Neural cell (in vitro differentiated cells): Measurements from ENCODE around the gene ACVR1B. TPM values are rescaled to one million over a fixed set of nuclear protein-coding genes. Genes with fewer than 3 reads are reported as not detected.

Experiments
- H2AFZ ChIP-seq: fragments of 200-600, 300-800 bp; sonication (generic), shearing (Covaris generic); 2 replicates; pipeline ENCODE4 v1.6.0; 2014; ENCODE audit warnings: low read depth, mild to moderate bottlenecking, antibody characterized with exemption, low read length, moderate library complexity
- H3F3A ChIP-seq: fragments of 200-600 bp; shearing (Covaris generic); 2 replicates; pipeline ENCODE4 v1.6.1; 2016; ENCODE audit warnings: mild to moderate bottlenecking, moderate library complexity, mixed read lengths, antibody characterized with exemption, low read length; ENCODE audit not compliant: insufficient read depth, poor library complexity, severe bottlenecking
- H3K27ac ChIP-seq: fragments of 200-600, 300-800 bp; sonication (generic), shearing (Covaris generic); 2 replicates; pipeline ENCODE4 v1.5.1; 2014; ENCODE audit warnings: mild to moderate bottlenecking, low read length, moderate library complexity
- H3K27me3 ChIP-seq: fragments of 300-800, 200-600 bp; sonication (generic), shearing (Covaris generic); 2 replicates; pipeline ENCODE4 v1.6.0; 2014; ENCODE audit warnings: mild to moderate bottlenecking, low read depth, low read length, moderate library complexity; ENCODE audit not compliant: insufficient read depth
- H3K36me3 ChIP-seq: fragments of 300-800, 200-600 bp; sonication (generic), shearing (Covaris generic); 2 replicates; pipeline ENCODE4 v1.5.1; 2014; ENCODE audit warnings: mild to moderate bottlenecking, antibody characterized with exemption, low read length, moderate library complexity; ENCODE audit not compliant: insufficient read depth
- H3K4me2 ChIP-seq: fragments of 300-800, 200-600 bp; sonication (generic), shearing (Covaris generic); 2 replicates; pipeline ENCODE4 v1.6.0; 2014; ENCODE audit warnings: mild to moderate bottlenecking, low read length
- H3K4me3 ChIP-seq: fragments of 300-800, 200-600 bp; sonication (generic), shearing (Covaris generic); 2 replicates; pipeline ENCODE4 v1.5.1; 2014; ENCODE audit warnings: mild to moderate bottlenecking, low read length, moderate library complexity
- H3K79me2 ChIP-seq: fragments of 200-600 bp; shearing (Covaris generic); replicated peaks from 2 replicates; pipeline ENCODE4 v1.6.0; 2014; ENCODE audit warnings: mild to moderate bottlenecking, low read length, moderate library complexity; ENCODE audit not compliant: insufficient read depth
- H3K9ac ChIP-seq: fragments of 300-800, 200-600 bp; sonication (generic), shearing (Covaris generic); 2 replicates; pipeline ENCODE4 v1.6.1; 2016; ENCODE audit warnings: mild to moderate bottlenecking, low read length, mixed read lengths
- H3K9me2 ChIP-seq: fragments of 200-600 bp; shearing (Covaris generic); 2 replicates; pipeline ENCODE4 v1.6.1; 2016; ENCODE audit warnings: mild to moderate bottlenecking, low read length, mixed read lengths; ENCODE audit not compliant: insufficient read depth
- H3K9me3 ChIP-seq: fragments of 200-600, 300-800 bp; sonication (generic), shearing (Covaris generic); 2 replicates; pipeline ENCODE4 v1.6.1; 2016; ENCODE audit warnings: mild to moderate bottlenecking, mixed run types, low read length, moderate library complexity, mixed read lengths
- H4K20me1 ChIP-seq: fragments of 200-600 bp; shearing (Covaris generic); 2 replicates; pipeline ENCODE4 v1.6.1; 2016; ENCODE audit warnings: mild to moderate bottlenecking, mixed run types; ENCODE audit not compliant: insufficient read depth
- EP300 ChIP-seq: fragments of 450-650 bp; conservative IDR thresholded peaks from 2 replicates; pipeline ENCODE4 v1.6.1; 2014; ENCODE audit warnings: antibody characterized with exemption, mild to moderate bottlenecking, moderate library complexity; ENCODE audit not compliant: poor library complexity, severe bottlenecking
- EZH2 ChIP-seq: fragments of 200-600, 300-800 bp; shearing (Covaris generic), sonication (generic); IDR thresholded peaks from 2 replicates; pipeline ENCODE4 v1.6.1; 2014; ENCODE audit warnings: antibody characterized with exemption, low read length, borderline replicate concordance, mild to moderate bottlenecking; ENCODE audit not compliant: insufficient read depth, poor library complexity, severe bottlenecking
- MXI1 ChIP-seq: fragments of 450-650 bp; conservative IDR thresholded peaks from 2 replicates; pipeline ENCODE4 v1.6.1; 2014; ENCODE audit warnings: antibody characterized with exemption, mild to moderate bottlenecking; ENCODE audit not compliant: poor library complexity, severe bottlenecking
- POLR2AphosphoS5 ChIP-seq: IDR thresholded peaks from 2 replicates; pipeline ENCODE4 v1.6.1; 2012
- RAD21 ChIP-seq: fragments of 450-650 bp; conservative IDR thresholded peaks from 2 replicates; pipeline ENCODE4 v1.6.1; 2014; ENCODE audit warnings: antibody characterized with exemption, mild to moderate bottlenecking, moderate library complexity
- SMC3 ChIP-seq: fragments of 450-650 bp; conservative IDR thresholded peaks from 2 replicates; pipeline ENCODE4 v1.6.1; 2014; ENCODE audit warnings: antibody characterized with exemption, mild to moderate bottlenecking, moderate library complexity; ENCODE audit not compliant: poor library complexity
- TAF1 ChIP-seq: IDR thresholded peaks from 2 replicates; pipeline ENCODE4 v1.6.1; 2012; ENCODE audit warnings: low read depth
- polyA plus RNA-seq: library from polyadenylated mRNA; depleted of rRNA; stranded (reverse); fragments of >200 nt; gene quantifications from 2 replicates; pipeline ENCODE4 v1.2.3, GENCODE V29; 2014
- TF ChIP-seq, protein P1 (sequence below): IDR thresholded peaks from 2 replicates; pipeline ENCODE4 v1.6.1; 2012; ENCODE audit warnings: borderline replicate concordance
- TF ChIP-seq, protein P2 (sequence below): fragments of 450-650 bp; IDR thresholded peaks from 2 replicates; pipeline ENCODE4 v1.5.1; 2014; ENCODE audit warnings: antibody characterized with exemption, mild to moderate bottlenecking, moderate library complexity; ENCODE audit not compliant: poor library complexity, severe bottlenecking

Gene ACVR1B
- polyA plus RNA-seq, 1 donor from 2014 or later = 47.2 TPM

DNA sequence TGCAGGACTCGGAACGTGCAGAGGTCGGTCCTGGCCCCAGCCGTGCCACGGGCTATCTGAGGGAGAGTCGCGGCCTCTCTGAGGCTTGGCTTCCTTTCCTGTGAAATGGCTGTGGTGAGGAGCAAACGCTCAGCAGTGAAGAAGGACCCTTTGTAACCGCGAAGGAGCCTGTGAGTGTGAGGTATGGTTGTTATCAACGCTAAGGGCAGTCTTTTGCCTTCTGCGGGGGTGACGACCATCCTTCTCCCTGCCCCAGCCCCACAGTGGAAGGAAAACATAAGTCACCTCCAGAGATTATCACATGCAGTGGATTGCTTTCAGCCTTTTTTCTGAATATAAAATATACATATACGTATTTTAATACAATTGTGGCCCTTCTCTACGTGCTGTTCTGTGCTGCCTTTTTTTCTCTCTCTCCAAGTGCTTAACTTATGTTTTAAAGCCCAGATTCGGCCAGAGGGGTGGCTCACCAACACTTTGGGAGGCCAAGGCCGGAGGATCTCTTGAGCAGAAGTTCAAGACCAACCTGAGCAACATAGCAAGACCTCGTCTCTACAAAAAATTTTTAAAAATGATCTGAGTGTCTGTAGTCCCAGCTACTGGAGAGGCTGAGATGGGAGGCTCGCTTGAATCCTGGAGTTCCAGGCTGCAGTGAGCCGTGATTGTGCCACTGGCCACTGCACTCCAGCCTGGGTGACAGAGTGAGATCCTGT is 72.6 kb downstream of the ACVR1B start:
- Histone ChIP-seq H3K27me3 (peaks cover 17% of the 10 kb centered on the region), H3K4me2 (no peak overlapping the region), H3K9me3 (no peaks in the 10 kb centered on the region), H3K9me2 (no peaks in the 10 kb centered on the region), H3K36me3 (no peaks in the 10 kb centered on the region), H3K79me2 (no peaks in the 10 kb centered on the region), H3K4me3 (peak overlapping the region; percentile 70), H3F3A (no peaks in the 10 kb centered on the region), H3K9ac (peak overlapping the region; percentile 66), H2AFZ (peak overlapping the region; percentile 27), H3K27ac (no peak overlapping the region), H4K20me1 (no peaks in the 10 kb centered on the region)
- TF ChIP-seq, protein P1, sequence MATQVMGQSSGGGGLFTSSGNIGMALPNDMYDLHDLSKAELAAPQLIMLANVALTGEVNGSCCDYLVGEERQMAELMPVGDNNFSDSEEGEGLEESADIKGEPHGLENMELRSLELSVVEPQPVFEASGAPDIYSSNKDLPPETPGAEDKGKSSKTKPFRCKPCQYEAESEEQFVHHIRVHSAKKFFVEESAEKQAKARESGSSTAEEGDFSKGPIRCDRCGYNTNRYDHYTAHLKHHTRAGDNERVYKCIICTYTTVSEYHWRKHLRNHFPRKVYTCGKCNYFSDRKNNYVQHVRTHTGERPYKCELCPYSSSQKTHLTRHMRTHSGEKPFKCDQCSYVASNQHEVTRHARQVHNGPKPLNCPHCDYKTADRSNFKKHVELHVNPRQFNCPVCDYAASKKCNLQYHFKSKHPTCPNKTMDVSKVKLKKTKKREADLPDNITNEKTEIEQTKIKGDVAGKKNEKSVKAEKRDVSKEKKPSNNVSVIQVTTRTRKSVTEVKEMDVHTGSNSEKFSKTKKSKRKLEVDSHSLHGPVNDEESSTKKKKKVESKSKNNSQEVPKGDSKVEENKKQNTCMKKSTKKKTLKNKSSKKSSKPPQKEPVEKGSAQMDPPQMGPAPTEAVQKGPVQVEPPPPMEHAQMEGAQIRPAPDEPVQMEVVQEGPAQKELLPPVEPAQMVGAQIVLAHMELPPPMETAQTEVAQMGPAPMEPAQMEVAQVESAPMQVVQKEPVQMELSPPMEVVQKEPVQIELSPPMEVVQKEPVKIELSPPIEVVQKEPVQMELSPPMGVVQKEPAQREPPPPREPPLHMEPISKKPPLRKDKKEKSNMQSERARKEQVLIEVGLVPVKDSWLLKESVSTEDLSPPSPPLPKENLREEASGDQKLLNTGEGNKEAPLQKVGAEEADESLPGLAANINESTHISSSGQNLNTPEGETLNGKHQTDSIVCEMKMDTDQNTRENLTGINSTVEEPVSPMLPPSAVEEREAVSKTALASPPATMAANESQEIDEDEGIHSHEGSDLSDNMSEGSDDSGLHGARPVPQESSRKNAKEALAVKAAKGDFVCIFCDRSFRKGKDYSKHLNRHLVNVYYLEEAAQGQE = no peak
- TF ChIP-seq MXI1 (peak; percentile 7), EZH2 (no peak), EP300 (no peak), RAD21 (peak; percentile 3), TAF1 (no peak), POLR2AphosphoS5 (no peak), SMC3 (peak; percentile 34)
- TF ChIP-seq, protein P2, sequence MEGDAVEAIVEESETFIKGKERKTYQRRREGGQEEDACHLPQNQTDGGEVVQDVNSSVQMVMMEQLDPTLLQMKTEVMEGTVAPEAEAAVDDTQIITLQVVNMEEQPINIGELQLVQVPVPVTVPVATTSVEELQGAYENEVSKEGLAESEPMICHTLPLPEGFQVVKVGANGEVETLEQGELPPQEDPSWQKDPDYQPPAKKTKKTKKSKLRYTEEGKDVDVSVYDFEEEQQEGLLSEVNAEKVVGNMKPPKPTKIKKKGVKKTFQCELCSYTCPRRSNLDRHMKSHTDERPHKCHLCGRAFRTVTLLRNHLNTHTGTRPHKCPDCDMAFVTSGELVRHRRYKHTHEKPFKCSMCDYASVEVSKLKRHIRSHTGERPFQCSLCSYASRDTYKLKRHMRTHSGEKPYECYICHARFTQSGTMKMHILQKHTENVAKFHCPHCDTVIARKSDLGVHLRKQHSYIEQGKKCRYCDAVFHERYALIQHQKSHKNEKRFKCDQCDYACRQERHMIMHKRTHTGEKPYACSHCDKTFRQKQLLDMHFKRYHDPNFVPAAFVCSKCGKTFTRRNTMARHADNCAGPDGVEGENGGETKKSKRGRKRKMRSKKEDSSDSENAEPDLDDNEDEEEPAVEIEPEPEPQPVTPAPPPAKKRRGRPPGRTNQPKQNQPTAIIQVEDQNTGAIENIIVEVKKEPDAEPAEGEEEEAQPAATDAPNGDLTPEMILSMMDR = no peak

DNA sequence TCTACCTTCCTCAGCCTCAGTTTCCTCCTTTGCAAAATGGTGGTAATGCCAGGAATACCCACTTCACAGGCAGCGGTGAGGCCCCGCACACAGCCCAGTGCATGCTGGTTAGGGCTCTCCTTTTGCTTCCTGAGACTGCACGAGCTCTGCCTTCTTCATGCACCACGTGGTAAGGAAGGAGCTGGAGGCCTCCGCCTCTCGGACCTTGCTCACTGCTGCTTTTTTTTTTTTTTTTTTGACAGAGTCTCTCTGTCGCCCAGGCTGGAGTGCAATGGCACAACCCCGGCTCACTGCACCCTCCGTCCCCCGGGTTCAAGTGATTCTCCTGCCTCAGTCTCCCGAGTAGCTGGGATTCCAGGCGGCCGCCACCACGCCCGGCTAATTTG is 73.3 kb downstream of the ACVR1B start:
- TF ChIP-seq EZH2 (no peak), POLR2AphosphoS5 (no peak)
- H3K27me3 ChIP-seq = peaks cover 17% of the 10 kb centered on the region
- H3K36me3 ChIP-seq = no peaks in the 10 kb centered on the region
- no peak overlapping the region for H3K4me3 ChIP-seq
- H3K27ac ChIP-seq = no peak overlapping the region
- no peaks in the 10 kb centered on the region for H4K20me1 ChIP-seq
- no peak overlapping the region for H3K4me2 ChIP-seq
- H3K9me2 ChIP-seq = no peaks in the 10 kb centered on the region
- H2AFZ ChIP-seq = no peak overlapping the region
- no peak overlapping the region for H3K9ac ChIP-seq
- no peaks in the 10 kb centered on the region for H3K9me3 ChIP-seq
- H3K79me2 ChIP-seq = no peaks in the 10 kb centered on the region
- no peaks in the 10 kb centered on the region for H3F3A ChIP-seq
